IMR-90 (cell line): ENCODE data around the gene RPGR. TPM values are rescaled to one million over a fixed set of nuclear protein-coding genes. Genes with fewer than 3 reads are reported as not detected.

ENCODE experiments used
- ATAC-seq: fragments of 200-7000 bp; cut with Tn5 transposase; 2 replicates; pipeline ENCODE4 v1.9.1; 2020; ENCODE audit warnings: low read depth, mild to moderate bottlenecking, moderate library complexity
- BruUV-seq: library from RNA; stranded (reverse); fragments of 400-500 nt; replicated peaks from 2 replicates; lab custom pipeline; 2021; lab: Mats Ljungman, UMichigan
- CTCF ChIA-PET: fragments of 300-600 bp; formaldehyde crosslinking; extraction: SDS; loops from one replicate; lab custom pipeline; 2021; ENCODE audit warnings: antibody characterized with exemption; lab: Yijun Ruan, JAX
- POLR2A ChIA-PET: fragments of 300-600 bp; sonication (Branson Sonifier 250); formaldehyde crosslinking; loops from one replicate; lab custom pipeline; 2022; ENCODE audit warnings: antibody characterized with exemption; ENCODE audit not compliant: unreplicated experiment; lab: Charles Lee
- DNase-seq: peaks from one replicate; pipeline ENCODE4 v3.0.0; 2013
- H2AFZ ChIP-seq: replicated peaks from 2 replicates; pipeline ENCODE3; 2013; ENCODE audit warnings: low read length, mild to moderate bottlenecking; ENCODE audit not compliant: poor library complexity
- H2AK5ac ChIP-seq: 2 replicates; pipeline ENCODE4 v1.6.1; 2013; ENCODE audit warnings: low read depth, low read length, inconsistent platforms
- H2AK9ac ChIP-seq: replicated peaks from 2 replicates; pipeline ENCODE3; 2013; ENCODE audit warnings: mild to moderate bottlenecking, low read depth, low read length, moderate library complexity; ENCODE audit not compliant: poor library complexity
- H2BK120ac ChIP-seq: 2 replicates; pipeline ENCODE4 v1.6.1; 2013; ENCODE audit warnings: low read depth, low read length, inconsistent platforms
- H2BK15ac ChIP-seq: 3 replicates; pipeline ENCODE4 v1.6.1; 2013; ENCODE audit warnings: low read depth, low read length, inconsistent platforms
- H2BK20ac ChIP-seq: 2 replicates; pipeline ENCODE4 v1.6.1; 2013; ENCODE audit warnings: low read depth, mild to moderate bottlenecking, inconsistent platforms, low read length, moderate library complexity
- H2BK5ac ChIP-seq: 2 replicates; pipeline ENCODE4 v1.6.1; 2013; ENCODE audit warnings: mild to moderate bottlenecking, low read depth, low read length, inconsistent platforms; ENCODE audit not compliant: poor library complexity, severe bottlenecking
- H3K14ac ChIP-seq: replicated peaks from 2 replicates; pipeline ENCODE4 v1.6.1; 2013; ENCODE audit warnings: low read depth, low read length, inconsistent platforms
- H3K18ac ChIP-seq: 2 replicates; pipeline ENCODE4 v1.6.1; 2013; ENCODE audit warnings: low read depth, low read length, control low read depth
- H3K23ac ChIP-seq: 2 replicates; pipeline ENCODE4 v1.6.1; 2013; ENCODE audit warnings: low read depth, low read length, inconsistent platforms
- H3K27ac ChIP-seq: 2 replicates; pipeline ENCODE4 v1.5.1; 2013; ENCODE audit warnings: mild to moderate bottlenecking, control low read depth, low read length; ENCODE audit not compliant: insufficient read depth
- H3K27me3 ChIP-seq: 2 replicates; pipeline ENCODE4 v1.6.1; 2013; ENCODE audit warnings: low read length; ENCODE audit not compliant: control insufficient read depth, insufficient read depth
- H3K36me3 ChIP-seq: 2 replicates; pipeline ENCODE4 v1.6.1; 2013; ENCODE audit warnings: low read length, mixed read lengths; ENCODE audit not compliant: control insufficient read depth, insufficient read depth
- H3K4ac ChIP-seq: 2 replicates; pipeline ENCODE4 v1.6.1; 2013; ENCODE audit warnings: low read depth, low read length, inconsistent platforms
- H3K4me1 ChIP-seq: 2 replicates; pipeline ENCODE4 v1.6.1; 2013; ENCODE audit warnings: low read length, mixed read lengths; ENCODE audit not compliant: control insufficient read depth, insufficient read depth
- H3K4me2 ChIP-seq: 2 replicates; pipeline ENCODE4 v1.6.1; 2013; ENCODE audit warnings: low read depth, mild to moderate bottlenecking, control low read depth, low read length, moderate library complexity
- H3K4me3 ChIP-seq: 2 replicates; pipeline ENCODE4 v1.5.1; 2013; ENCODE audit warnings: low read depth, mild to moderate bottlenecking, control low read depth, low read length, moderate library complexity; ENCODE audit not compliant: insufficient read depth
- H3K56ac ChIP-seq: 2 replicates; pipeline ENCODE4 v1.6.1; 2013; ENCODE audit warnings: low read length, inconsistent platforms; ENCODE audit not compliant: insufficient read depth; ENCODE audit errors: extremely low read depth
- H3K79me1 ChIP-seq, 2 experiments: 2 replicates each; pipeline ENCODE4 v1.6.1; 2013; ENCODE audit warnings: low read length in 2 of 2, inconsistent platforms in 1 of 2, low read depth in 1 of 2
- H3K9ac ChIP-seq: 2 replicates; pipeline ENCODE4 v1.6.1; 2013; ENCODE audit warnings: low read depth, low read length, control low read depth
- H3K9me1 ChIP-seq: 2 replicates; pipeline ENCODE4 v1.6.1; 2013; ENCODE audit warnings: low read length, inconsistent platforms; ENCODE audit not compliant: insufficient read depth
- H3K9me3 ChIP-seq: 2 replicates; pipeline ENCODE4 v1.6.1; 2013; ENCODE audit warnings: low read length; ENCODE audit not compliant: control insufficient read depth, insufficient read depth
- H4K20me1 ChIP-seq: 2 replicates; pipeline ENCODE4 v1.6.1; 2013; ENCODE audit warnings: low read length, inconsistent platforms; ENCODE audit not compliant: insufficient read depth
- H4K5ac ChIP-seq: 2 replicates; pipeline ENCODE4 v1.6.1; 2013; ENCODE audit warnings: mild to moderate bottlenecking, low read depth, low read length, control low read depth
- H4K8ac ChIP-seq, 2 experiments: 2 replicates each; pipeline ENCODE4 v1.6.1; 2013; ENCODE audit warnings: low read depth in 2 of 2, low read length in 2 of 2, control low read depth in 1 of 2, inconsistent platforms in 1 of 2
- H4K91ac ChIP-seq: 2 replicates; pipeline ENCODE4 v1.6.1; 2013; ENCODE audit warnings: low read depth, low read length, inconsistent platforms; ENCODE audit not compliant: insufficient read depth
- BHLHE40 ChIP-seq: fragments of 150-350 bp; IDR thresholded peaks from 2 replicates; pipeline ENCODE4 v1.6.1; 2016; ENCODE audit warnings: mild to moderate bottlenecking, low read depth, low read length
- CEBPB ChIP-seq: IDR thresholded peaks from 2 replicates; pipeline ENCODE4 v1.6.1; 2012; ENCODE audit warnings: low read depth, low read length, improper control_type of control experiment
- CHD1 ChIP-seq: IDR thresholded peaks from 2 replicates; pipeline ENCODE4 v1.6.1; 2012; ENCODE audit warnings: low read depth, low read length, improper control_type of control experiment
- MXI1 ChIP-seq: IDR thresholded peaks from 2 replicates; pipeline ENCODE4 v1.6.1; 2012; ENCODE audit warnings: low read depth, mild to moderate bottlenecking, low read length, moderate library complexity, borderline replicate concordance
- RCOR1 ChIP-seq: IDR thresholded peaks from 2 replicates; pipeline ENCODE4 v1.6.1; 2012; ENCODE audit warnings: mild to moderate bottlenecking, low read length, improper control_type of control experiment; ENCODE audit not compliant: insufficient replicate concordance
- RFX5 ChIP-seq: IDR thresholded peaks from 2 replicates; pipeline ENCODE4 v1.8.0; 2012; ENCODE audit warnings: low read depth, mild to moderate bottlenecking, low read length, moderate library complexity
- SMC3 ChIP-seq: fragments of 150-350 bp; IDR thresholded peaks from 2 replicates; pipeline ENCODE4 v1.6.1; 2016; ENCODE audit warnings: low read depth, mild to moderate bottlenecking, antibody characterized with exemption, low read length, moderate library complexity
- USF2 ChIP-seq: fragments of 150-350 bp; IDR thresholded peaks from 2 replicates; pipeline ENCODE4 v1.6.1; 2017; ENCODE audit warnings: mild to moderate bottlenecking, antibody characterized with exemption, low read length, low read depth
- WGBS, 2 experiments: methylation state at CpG; one replicate each; pipeline versions ENCODE4 v1.1.5 to v1.1.7; 2013; ENCODE audit warnings: missing lambda C conversion rate in 2 of 2; ENCODE audit not compliant: insufficient read length in 1 of 2; ENCODE audit errors: extremely low coverage in 2 of 2; 5-methylcytosine and 5-hydroxymethylcytosine counted together
- dilution Hi-C: fragments of 300-500 bp; cut with HindIII; formaldehyde crosslinking; loops from one replicate; pipeline ENCODE4 v1.14.3; 2018; ENCODE audit warnings: low sequenced_read_pairs; ENCODE audit not compliant: unreplicated experiment
- in situ Hi-C: fragments of 300-500 bp; cut with MboI; formaldehyde crosslinking; loops from 3 replicates; pipeline ENCODE4 v1.14.3; 2019; ENCODE audit warnings: low sequenced_read_pairs, inconsistent platforms, mixed read lengths
- intact Hi-C: fragments of 100-400 bp; cut with micrococcal nuclease; formaldehyde crosslinking; loops from 2 replicates; pipeline ENCODE4 v1.10.0; 2022
- polyA plus RNA-seq, 3 experiments: library from polyadenylated mRNA; depleted of rRNA; stranded (reverse); fragments of >200 nt; gene quantifications; 2 replicates each; pipeline ENCODE4 v1.2.3, GENCODE V29; 2012; ENCODE audit warnings: low replicate concordance in 1 of 3
- total RNA-seq: library from RNA; depleted of rRNA; stranded (reverse); fragments of >200 nt; gene quantifications from 2 replicates; pipeline ENCODE4 v1.2.3, GENCODE V29; 2012

The RPGR gene
- total and polyA plus RNA-seq, 2 of the 4 experiments (the other 2 are of a cell fraction), result 2.2 to 3.8 TPM

DNA sequence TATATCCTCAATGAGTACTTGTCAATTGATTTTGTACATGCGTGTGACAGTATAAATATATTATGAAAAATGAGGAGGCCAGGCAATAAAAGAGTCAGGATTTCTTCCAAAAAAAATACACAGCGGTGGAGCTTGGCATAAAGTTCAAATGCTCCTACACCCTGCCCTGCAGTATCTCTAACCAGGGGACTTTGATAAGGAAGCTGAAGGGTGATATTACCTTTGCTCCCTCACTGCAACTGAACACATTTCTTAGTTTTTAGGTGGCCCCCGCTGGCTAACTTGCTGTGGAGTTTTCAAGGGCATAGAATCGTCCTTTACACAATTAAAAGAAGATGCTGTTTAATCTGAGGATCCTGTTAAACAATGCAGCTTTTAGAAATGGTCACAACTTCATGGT, 25.1 kb upstream of the RPGR start, which contains the start of gene OTC:
OTC (plus strand) TSS at position 243 of the 400 bp plus-strand sequence; CDS start at position 336, 93 bp downstream.
- ATAC-seq (no peak), DNase-seq (no peak)
- in situ Hi-C loops, result no loop called here
- no peak within 1 kb of the TSS for H3K4me2 ChIP-seq
- CTCF ChIA-PET, result interaction anchor here (1.0 kb wide), 1 partner anchor 127 kb away, joined by 5 read pairs; no protein-coding TSS in a partner anchor
- TF ChIP-seq CHD1, result no peak
- no peak for TF ChIP-seq USF2
- no peak for TF ChIP-seq RFX5
- no peak for TF ChIP-seq SMC3
- TF ChIP-seq RCOR1, result no peak
- TF ChIP-seq MXI1, result no peak
- TF ChIP-seq CEBPB, result no peak
- TF ChIP-seq BHLHE40, result no peak
- no peaks in the 10 kb centered on the region for H3K9me3 ChIP-seq
- no peaks in the 10 kb centered on the region for H3K36me3 ChIP-seq
- POLR2A ChIA-PET, result no interaction called here
- H3K56ac ChIP-seq, result no peak within 1 kb of the TSS
- BruUV-seq, result no TSS peak
- no peaks in the 10 kb centered on the region for H3K79me1 ChIP-seq
- no peak within 1 kb of the TSS for H4K8ac ChIP-seq
- H3K23ac ChIP-seq, result no peak within 1 kb of the TSS
- no peaks in the 10 kb centered on the region for H4K20me1 ChIP-seq
- no peak within 1 kb of the TSS for H3K4ac ChIP-seq
- H2BK15ac ChIP-seq, result no peak within 1 kb of the TSS
- H3K18ac ChIP-seq, result no peak within 1 kb of the TSS
- H2AK5ac ChIP-seq, result no peak within 1 kb of the TSS
- no peaks in the 10 kb centered on the region for H3K4me1 ChIP-seq
- H4K5ac ChIP-seq, result no peak within 1 kb of the TSS
- no peak within 1 kb of the TSS for H2BK20ac ChIP-seq
- H2BK5ac ChIP-seq, result no peak within 1 kb of the TSS
- H2AFZ ChIP-seq, result no peak within 1 kb of the TSS
- no CpG with 5 or more reads among the region's 4 CpGs for WGBS, 2 experiments
- H3K9ac ChIP-seq, result no peak within 1 kb of the TSS
- no peak within 1 kb of the TSS for H2BK120ac ChIP-seq
- no peak within 1 kb of the TSS for H3K4me3 ChIP-seq
- no peak within 1 kb of the TSS for H3K27ac ChIP-seq
- H4K91ac ChIP-seq, result no peak within 1 kb of the TSS
- intact Hi-C loops, result no loop called here
- no peak within 1 kb of the TSS for H3K14ac ChIP-seq
- dilution Hi-C loops, result no loop called here
- H3K9me1 ChIP-seq, result no peaks in the 10 kb centered on the region
- H3K27me3 ChIP-seq, result peaks cover 5% of the 10 kb centered on the region
- no peak within 1 kb of the TSS for H2AK9ac ChIP-seq
